Measurements from ENCODE around the gene CELF1.

DNA sequence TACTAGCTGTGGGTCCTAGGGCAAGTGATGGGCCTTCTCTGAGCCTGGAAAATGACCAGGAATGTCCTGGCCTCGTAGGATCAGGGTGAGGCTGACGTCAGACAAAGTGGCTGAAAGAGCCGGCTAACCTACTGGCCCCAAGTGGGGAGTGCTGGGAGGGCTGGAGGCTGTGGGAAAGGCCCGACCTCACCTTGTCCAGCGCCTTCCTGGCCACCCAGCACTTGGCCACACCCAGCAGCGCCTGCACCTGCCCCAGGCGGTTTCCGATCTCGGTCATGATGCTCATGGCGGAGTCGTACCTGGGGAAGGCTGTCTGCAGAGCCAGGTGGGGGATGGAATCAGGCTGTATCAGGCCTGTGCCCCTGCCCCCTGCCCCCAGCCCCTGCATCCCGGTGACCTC lies 111.5 kb downstream of the CELF1 start:
- TF ChIP-seq POLR2A (IDR thresholded peaks at IDR 0.05; ENCODE audit: low read depth, low read length) (no peak), RCOR1 (IDR thresholded peaks at IDR 0.05; ENCODE audit: insufficient replicate concordance, low read length) (no peak), ELK1 (IDR thresholded peaks at IDR 0.05; ENCODE audit: borderline replicate concordance, low read depth, low read length) (no peak), RAD21 (IDR thresholded peaks at IDR 0.05; ENCODE audit: low read length) (no peak), CTCF (conservative IDR thresholded peaks at IDR 0.05; ENCODE audit: low read depth, low read length) (no peak), MXI1 (IDR thresholded peaks at IDR 0.05; ENCODE audit: borderline replicate concordance, low read depth, low read length) (no peak), SMC3 (IDR thresholded peaks at IDR 0.05; ENCODE audit: low read depth, low read length) (no peak), CEBPB (IDR thresholded peaks at IDR 0.05; ENCODE audit: low read depth, low read length) (no peak), RFX5 (IDR thresholded peaks at IDR 0.05; ENCODE audit: low read depth, low read length) (no peak), BHLHE40 (IDR thresholded peaks at IDR 0.05; ENCODE audit: low read depth, low read length) (no peak), MAZ (IDR thresholded peaks at IDR 0.05; ENCODE audit: borderline replicate concordance, low read depth, low read length) (no peak), MAFK (IDR thresholded peaks at IDR 0.05; ENCODE audit: low read depth, low read length) (no peak), NFE2L2 (IDR thresholded peaks at IDR 0.05; ENCODE audit: low read depth, low read length) (no peak)
- TF ChIP-seq, protein P1, sequence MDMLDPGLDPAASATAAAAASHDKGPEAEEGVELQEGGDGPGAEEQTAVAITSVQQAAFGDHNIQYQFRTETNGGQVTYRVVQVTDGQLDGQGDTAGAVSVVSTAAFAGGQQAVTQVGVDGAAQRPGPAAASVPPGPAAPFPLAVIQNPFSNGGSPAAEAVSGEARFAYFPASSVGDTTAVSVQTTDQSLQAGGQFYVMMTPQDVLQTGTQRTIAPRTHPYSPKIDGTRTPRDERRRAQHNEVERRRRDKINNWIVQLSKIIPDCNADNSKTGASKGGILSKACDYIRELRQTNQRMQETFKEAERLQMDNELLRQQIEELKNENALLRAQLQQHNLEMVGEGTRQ (IDR thresholded peaks at IDR 0.05; ENCODE audit: low read depth, low read length): no peak

Measured in IMR-90 (cell line).